HG03457 (cell line): ENCODE data around the gene HNRNPA3.
"Not testable (repeated sequence)": the region's sequence is repeated elsewhere in the genome, so short reads cannot be mapped to it uniquely, and the experiment has no call there.

Source experiments
- ATAC-seq: cut with Tn5 transposase; IDR thresholded peaks from one replicate; pipeline ENCODE4 v1.9.1; 2021; ENCODE audit warnings: moderate number of reproducible peaks; ENCODE audit not compliant: unreplicated experiment

The HNRNPA3 gene

DNA sequence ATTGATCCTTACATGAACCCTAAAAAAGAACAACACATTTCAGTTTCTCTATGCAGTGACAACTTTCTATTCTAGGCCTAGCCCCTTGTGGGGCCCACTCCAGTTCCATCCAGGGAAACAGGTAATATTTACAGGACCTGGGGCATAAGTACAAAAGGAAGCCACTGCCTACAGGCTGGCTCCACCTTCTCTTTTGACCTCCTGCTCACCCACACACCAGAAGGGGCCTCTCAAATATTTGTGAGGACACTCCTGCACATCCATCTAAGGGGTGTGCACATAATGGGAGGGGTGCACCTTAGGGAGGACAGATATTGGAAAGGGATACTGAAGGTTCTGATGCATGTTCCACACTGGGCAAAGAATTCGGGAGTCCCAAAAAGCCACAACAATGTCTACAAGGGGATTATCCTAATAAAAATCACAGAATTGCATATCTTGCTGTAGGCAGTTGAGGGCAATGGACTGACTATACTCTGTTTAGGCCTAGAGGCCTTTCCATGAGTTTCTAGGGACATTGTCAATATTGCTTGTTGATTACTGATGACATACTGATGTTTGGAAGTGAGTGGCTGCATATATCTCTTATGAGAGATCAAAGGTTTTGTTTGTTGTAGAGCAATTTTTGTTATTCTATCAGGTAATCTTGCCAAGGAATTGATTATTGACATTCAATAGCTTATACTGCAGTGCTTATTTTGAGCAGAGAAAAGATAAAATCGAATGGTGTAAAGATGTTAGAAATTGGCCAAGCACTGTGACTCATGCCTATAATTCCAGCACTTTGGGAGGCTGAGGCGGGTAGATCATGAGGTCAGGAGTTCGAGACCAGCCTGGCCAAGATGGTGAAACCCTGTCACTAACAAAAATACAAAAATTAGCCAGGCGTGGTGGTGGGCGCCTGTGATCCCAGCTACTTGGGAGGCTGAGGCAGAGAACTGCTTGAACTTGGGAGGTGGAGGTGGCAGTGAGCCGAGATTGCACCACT is 23.8 kb upstream of the HNRNPA3 start:
- ATAC-seq: no peak

DNA sequence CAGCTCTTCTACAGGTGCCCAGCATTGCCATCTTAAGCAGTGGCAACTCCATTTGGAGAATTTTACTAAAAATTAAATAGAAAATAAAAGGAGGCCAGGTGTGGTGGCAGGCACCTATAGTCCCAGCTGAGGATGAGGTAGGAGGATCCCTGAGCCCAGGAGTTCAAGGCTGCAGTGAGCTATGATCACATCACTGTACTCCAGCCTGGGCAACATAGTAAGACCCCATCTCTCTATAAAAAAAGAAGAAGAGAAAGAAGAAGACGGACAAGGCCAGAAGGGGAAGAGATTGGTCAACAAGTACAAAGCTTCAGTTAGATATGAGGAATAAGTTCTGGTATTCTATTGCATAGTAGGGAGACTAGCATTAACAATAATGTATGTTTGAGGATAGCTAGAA is 21.7 kb upstream of the HNRNPA3 start:
- no peak for ATAC-seq

DNA sequence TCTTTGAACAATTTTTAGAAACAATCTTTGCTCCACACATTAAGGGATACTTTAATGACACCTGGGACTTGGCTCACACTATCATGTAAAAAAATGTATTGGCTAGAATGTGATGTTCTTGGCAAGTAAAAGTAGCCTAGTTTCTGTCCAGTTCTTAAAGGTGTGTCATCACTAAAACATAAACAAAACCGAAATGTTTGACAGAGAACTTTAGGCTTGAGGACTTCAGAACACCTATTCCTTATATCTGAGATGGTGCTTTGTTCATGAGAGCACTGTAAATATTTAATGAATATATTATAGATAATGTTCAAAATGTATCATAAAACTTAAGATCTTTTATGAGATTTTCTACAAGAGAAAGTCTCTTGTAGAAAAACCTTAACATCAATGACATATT is 19.8 kb upstream of the HNRNPA3 start:
- ATAC-seq: no peak

DNA sequence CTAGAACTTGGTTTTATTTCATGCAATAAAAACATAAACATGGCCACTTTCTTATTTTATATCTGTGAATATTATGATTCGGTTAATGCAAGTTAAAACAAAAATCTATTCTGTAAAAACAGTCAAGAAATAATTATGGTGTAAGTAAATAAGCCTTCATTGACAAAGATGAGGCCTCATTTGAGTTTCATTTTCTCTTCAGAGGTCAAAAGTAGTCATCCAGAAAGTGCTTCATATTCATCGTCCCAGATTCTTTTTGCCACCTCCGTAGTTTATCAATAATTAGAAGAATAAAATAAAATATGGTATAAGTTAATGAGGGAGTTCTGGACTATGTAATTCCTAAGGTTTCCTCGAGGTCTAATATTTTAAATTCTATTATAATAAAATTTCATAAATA is 19.4 kb upstream of the HNRNPA3 start:
- no peak for ATAC-seq

DNA sequence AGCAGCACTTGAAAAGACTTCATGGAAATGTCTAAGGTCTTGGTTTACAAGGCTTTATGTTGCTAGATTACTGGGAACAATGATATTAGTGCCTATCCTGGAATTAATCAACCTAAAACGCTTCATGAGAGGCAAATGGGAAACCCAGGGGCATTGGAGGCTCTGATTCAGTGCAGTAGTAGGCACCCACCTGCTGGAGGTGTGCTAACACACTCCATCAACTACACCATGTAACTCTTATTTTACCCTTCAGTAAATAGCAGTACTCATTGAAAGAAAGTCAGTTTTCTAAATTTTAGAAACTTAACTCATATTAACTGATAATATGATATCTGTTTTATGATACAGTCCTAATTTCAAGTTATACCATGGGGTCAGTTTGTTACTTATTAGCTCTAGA is 17.4 kb upstream of the HNRNPA3 start:
- ATAC-seq: no peak

DNA sequence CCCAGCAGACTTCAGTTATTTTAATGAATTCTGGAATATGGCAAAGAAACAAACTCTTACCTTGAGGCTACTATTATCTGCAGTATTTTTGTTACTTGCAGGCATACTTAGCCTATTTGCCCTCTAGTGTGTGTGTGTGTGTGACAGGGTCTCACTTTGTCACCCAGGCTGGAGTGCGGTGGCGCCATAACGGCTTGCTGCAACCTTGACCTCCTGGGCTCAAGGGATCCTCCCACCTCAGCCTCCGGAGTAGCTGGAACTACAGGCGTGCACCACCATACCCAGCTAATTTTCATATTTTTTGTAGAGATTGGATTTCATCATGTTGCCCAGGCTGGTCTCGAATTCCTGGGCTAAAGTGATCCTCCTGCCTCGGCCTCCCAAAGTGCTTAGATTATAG is 12.2 kb upstream of the HNRNPA3 start:
- not testable (repeated sequence) for ATAC-seq

DNA sequence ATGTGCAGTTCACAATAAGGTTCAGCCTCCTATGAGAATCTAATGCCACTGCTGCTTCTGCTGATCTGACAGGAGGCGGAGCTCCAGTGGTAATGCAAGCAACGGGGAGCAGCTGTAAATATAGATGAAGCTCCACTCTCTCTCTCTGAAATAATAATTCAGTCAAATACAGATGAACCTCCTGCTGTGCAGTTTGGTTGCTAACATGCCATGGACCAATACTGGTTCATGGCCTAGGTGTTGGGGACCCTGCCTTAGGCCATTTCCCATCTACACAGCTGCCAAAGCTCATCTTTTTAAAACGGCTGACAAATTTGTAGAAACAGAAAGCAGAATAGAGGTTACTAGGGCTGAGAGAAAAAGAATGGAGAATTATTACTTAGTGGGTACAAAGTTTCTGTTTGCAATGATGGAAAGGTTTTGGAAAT is 10.7 kb upstream of the HNRNPA3 start:
- ATAC-seq: no peak

DNA sequence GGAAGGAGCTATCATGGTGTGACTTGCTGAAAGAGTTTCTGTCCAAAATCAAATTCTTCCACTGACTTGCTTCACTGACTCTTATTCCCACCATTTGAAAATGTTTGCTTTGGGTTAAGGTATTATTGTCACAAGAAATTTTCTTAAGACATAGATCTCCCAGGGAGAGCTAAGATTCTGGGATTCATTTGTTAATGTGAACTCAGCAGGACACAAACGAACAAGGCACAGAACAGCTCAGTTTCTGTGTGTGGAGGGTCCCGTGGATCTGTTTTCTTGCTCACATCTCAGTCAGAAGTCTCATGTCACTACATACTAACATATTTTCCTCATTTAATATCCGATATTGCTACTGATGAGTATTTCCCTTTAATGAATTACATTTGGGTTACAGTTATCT is 8.2 kb upstream of the HNRNPA3 start:
- no peak for ATAC-seq

DNA sequence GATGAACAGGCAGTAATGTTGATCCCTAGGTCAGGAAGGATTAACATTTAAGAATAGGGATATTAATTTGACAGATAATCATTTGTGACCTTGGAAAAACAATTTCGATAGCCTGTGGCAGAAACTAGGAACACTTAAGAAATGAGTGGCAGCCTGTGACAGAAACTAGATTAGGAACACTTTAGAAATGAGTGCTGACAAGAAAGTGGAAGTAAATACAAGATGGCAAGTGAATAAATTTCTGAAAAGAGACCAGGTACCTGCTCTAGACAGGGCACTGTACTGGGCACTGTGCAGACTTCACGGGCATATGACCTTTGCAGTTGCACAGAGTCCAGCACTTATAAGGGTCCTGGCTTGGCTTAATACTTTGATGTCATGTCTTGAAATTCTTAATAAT is 5.5 kb upstream of the HNRNPA3 start:
- no peak for ATAC-seq

DNA sequence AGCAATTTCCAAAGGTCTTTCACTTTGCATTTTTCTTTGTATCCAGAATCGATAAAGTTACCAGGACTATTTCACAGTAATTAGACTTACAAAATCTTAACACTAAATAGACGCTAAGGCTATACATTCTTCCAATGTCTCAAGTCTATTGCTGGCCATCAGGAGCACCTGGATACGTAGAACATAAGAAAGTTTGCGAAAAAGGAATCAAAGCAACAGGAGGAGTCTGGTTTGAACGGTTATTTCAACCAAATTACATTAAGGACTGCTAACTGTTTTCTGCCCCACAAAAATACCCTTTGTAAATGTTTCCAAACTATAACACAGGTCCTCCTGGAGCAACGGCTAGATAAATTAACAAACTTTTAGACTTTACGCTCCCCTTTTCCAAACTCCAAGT is 1.4 kb upstream of the HNRNPA3 start:
- no peak for ATAC-seq

DNA sequence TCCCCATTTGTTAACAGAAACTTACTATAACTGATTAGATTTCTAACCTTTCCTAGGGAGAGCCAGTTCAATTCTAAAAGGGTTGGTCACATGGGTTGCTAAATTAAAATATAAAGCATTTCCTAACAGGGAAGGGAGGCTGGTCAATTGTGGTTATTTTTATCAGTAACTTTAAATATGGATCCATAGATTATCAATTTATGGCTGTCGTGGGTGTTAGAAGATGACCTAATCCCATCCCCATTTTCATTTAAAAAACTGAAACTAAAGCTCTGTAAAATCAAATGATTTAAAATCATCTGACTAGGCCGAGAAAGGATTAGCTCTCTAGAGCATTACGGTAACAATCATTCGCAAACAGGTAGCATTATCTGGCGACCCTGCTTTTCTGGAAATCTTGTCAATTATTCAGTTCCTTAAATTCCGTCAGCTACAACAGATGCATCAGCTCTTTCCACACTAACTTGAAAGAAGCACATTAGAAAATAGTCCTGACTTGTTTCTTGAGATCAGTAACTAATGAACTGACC is 953 bp upstream of the HNRNPA3 start:
- ATAC-seq: no peak

DNA sequence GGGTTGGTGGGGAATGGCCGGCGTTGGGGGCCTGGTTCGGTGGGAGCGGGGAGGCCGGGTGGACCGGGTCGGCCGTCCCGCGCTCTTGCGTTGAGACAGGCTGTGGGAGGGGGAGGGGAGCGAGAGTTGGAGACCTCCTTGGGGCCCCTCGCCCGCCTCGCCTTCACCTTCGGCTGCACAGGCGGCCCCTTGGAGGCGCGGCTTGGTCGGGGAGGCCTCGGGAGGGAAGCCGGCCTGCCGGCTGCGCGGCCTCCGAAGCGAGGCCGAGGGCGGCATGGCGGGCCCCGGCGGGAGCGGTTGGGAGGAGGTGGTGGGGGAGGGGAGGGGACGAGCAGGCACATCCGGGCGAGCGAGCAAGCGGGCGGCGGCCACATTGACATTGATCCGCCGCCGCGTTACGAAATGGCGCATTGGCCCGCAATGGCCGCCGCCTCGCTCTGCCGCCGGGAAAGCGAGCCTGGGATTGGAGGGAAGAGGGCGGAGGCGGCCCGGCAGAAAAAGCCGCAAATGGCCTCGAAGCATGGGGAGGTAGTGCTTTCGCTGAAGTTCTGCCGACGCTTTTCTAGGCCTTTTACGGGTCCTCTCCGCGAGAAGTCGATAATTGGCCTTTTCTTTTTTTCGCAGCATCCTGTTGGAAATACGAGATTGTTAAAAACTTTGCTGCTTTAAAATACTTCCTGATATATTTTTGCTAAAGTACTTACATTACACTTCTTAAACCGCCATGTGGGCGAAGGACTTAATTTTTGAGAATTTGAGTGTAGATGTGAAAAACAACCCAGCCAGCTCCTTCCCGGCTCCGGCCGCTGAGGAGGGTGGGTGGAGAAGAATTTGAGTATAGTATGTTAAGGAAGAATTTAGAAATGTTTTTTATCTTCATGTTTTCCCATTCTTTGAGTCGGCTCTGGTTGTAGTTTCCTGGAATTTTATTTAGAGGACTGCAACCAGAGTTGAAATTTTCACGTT is 580 bp downstream of the HNRNPA3 start:
- ATAC-seq: peak; percentile 38

DNA sequence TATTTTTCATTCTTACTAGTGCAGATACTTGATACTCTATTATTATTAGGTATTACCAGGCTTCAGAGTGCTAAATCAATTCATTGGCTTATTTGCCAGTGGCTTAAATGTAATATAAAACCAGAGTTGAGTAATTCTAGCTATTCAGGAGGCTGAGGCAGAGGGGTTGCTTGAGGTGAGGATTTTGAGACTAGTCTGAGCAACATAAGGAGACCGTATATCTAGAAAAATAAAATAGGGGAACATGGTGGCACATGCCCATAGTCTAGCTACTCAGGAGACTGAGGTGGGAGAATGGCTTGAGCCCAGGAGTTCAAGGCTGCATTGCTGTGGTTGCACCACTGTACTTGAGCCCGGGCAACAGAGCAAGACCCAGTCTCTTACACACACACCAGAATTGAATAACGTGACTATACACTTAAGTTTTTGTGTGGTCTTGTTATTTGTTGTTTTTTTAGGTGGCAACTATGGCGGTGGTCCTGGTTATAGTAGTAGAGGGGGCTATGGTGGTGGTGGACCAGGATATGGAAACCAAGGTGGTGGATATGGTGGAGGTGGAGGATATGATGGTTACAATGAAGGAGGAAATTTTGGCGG is 4.8 kb downstream of the HNRNPA3 start:
- ATAC-seq: no peak

DNA sequence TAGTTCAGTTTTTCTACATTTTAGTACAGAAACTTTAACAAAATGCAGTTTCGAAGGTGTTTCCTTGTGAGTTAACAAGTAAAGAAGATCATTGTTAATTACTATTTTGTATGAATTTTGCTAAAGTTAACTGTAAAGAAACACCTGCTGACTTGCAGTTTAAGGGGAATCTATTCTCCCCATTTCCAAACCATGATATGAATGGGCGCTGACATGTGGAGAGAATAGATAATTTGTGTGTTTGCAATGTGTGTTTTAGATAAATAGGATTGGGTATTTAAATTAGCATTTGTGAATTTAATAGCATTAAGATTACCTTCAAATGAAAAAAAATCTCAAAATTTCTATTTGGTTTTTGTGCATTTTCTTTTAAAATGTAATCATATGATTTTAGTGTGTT is 7.2 kb downstream of the HNRNPA3 start:
- not testable (repeated sequence) for ATAC-seq

DNA sequence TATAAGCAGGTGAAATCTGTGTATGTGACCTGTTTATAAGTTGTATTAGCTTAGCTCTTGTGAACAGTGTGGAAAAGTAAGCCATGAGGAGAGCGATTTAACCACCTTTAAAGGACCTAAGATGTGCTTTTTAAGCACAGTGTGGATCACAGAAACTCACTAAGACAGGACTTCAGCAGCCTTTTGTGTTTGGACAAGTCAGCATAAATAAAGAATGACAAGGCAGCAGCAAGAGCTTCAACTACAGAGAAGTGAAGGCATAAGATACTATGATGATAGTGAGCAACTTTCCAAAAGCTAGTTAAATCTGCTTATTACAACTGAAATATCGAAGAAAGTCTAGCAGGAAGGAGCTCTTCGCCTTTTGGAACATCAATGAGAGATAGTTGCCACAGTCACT is 8.9 kb downstream of the HNRNPA3 start:
- ATAC-seq: no peak

DNA sequence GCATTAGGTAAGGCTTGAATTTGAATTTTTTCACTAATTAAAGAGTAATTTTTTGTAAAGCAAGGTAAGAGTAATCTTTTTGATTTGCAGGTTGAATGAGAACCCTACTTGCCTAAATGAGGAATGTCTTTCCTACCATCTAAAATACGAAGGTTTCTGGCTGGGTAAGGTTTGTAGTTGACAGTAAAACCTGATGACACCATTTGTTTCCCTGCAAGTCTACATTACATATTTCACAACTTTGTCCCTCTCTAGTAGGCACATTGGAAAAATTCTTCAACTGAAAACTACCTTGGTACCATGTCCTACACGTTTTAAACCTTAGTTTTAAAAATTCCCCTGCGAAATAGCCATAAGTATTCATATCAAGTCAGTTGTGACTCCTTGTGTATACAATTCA is 9.4 kb downstream of the HNRNPA3 start:
- no peak for ATAC-seq

DNA sequence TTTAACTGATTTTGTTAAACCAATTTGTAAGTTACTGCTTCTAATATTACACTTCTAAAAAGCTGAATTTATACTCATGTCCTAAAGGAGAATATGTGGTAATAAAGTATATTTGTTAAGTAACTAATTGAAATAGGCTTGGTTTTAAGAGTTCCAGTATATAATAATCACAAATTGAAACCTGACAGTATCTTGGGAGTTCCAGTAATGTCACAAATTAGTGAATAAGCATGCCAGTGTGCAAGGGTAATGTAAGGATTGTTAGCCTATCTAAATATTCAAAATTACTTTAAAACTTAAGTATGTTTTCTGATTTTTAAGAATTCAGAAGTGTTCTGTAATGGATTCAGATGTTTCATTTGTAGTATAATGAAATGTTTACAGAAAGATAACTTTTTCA is 10.8 kb downstream of the HNRNPA3 start:
- ATAC-seq: not testable (repeated sequence)

DNA sequence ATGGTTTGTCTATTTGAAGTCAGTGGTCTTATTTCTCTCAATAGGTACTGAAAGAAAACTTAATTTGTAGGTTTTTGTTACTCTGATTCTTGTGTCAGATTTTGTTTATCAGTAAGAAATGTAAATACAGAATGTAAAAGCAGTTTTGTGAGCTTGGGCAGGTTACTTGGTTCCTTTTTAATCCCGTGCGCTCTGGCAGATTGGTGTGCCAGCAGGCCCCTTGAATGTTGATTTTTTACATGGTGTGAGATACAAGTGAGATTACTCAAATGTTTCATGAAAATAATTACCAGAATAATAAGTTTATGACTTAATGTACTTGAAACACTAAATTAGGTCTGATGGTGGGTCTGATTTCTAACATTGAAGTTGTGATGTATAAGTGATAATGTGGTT is 13.4 kb downstream of the HNRNPA3 start:
- no peak for ATAC-seq

DNA sequence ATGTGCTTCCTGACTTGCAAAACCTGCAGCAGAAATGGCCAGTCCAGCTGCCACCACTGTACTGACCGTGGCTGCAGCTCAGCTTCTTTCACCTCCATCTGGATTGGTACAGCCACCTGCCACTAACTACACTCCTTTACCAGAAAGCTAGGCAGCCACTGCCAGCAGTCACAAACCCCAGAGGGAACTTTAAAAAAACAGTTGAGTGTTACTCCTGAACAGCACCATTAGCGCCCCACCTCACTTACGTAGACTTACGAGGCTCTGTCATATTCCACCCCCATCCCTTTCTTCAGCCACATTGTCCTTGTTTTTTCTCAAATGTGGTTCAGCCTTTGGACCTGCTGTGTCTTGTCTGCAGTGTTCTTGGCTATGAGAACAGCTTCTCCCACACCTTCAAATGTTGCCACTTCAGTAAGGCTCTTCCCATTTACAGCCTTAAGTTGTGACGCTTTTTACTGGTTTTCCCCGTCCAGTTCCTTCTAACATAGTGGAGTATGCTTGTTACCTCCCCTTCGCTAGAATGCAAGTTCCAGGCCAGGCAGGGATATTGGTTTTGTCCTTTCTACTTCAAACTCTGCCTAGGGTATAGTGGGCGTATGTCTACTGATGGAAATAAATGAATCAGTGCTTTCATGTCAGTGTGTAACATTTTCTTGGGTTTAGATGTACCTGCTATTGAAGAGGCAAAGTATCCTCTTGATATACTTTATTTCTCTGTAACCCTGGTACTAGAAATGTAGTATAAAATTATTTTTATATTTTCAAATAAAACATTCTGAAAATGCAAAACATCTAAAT is 17.0 kb downstream of the HNRNPA3 start:
- no peak for ATAC-seq

DNA sequence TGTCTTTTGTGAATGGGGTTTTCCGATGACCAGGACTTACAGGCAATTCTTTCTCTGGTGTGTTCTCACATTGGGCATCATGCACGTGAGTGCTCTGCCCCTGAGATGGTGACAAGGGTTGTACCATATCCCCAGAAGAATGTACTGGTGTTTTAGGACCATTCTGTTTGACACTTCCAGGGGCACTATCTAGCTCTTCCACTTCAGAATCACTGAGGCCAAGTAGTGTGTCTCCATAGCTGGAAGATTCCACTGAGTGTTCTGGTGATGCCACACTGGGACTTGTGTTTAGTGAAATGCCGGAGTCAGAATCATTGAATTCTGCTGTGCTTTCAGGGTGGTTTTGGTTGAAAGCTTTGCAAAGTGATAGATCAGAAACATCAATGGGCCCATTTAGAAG is 18.7 kb downstream of the HNRNPA3 start:
- no peak for ATAC-seq
